HG02840 (cell line): ENCODE measurements around the gene ACSF3.
"Not testable (repeated sequence)": the region's sequence is repeated elsewhere in the genome, so short reads cannot be mapped to it uniquely, and the experiment has no call there.

ENCODE experiments used
- ATAC-seq: cut with Tn5 transposase; IDR thresholded peaks from one replicate; pipeline ENCODE4 v1.9.1; 2021; ENCODE audit warnings: mild to moderate bottlenecking, moderate library complexity, moderate number of reproducible peaks; ENCODE audit not compliant: unreplicated experiment, low FRiP score

ACSF3 gene

DNA sequence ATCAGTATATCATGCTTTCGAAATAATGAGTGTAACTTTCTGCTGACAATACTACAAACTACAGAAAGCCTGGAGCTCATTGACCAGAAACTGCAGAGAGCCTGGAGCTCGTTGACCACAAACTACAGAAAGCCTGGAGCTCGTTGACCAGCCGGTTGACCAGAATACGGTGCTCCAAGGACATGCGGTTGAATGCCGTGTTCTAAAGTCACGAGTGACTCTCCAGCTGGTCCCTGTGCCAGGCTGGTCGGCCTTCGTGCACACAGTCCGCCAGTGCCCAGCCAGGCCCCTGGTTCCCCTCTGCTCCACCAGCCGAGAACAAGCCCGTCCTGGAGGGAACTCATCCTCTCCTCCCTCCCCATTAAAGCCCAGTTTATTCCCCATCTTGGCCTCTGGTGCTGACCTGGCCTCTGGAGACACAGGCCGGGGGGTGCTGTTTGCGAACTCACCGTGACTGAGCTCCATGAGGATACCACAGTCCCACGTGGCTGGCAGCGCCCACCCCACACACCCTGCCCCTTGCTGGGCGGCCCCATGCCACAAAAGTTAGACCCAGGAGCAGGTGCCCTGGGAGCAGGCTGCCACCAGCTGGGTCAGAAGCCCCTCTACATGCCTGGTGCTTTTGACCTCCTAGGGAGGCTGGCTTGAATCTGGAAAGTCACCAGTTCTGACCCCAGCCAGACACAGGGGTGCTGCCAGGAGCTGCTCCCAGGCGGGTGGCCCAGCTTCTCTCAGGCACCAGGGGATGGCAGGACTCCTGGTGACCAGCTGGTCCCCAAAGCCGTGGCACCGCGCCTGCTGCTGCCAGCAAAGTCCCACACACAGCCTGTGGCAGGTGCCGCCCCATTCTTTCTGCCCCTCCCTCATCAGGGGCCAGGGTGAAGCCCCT lies 62.4 kb downstream of the ACSF3 start:
- ATAC-seq: no peak

DNA sequence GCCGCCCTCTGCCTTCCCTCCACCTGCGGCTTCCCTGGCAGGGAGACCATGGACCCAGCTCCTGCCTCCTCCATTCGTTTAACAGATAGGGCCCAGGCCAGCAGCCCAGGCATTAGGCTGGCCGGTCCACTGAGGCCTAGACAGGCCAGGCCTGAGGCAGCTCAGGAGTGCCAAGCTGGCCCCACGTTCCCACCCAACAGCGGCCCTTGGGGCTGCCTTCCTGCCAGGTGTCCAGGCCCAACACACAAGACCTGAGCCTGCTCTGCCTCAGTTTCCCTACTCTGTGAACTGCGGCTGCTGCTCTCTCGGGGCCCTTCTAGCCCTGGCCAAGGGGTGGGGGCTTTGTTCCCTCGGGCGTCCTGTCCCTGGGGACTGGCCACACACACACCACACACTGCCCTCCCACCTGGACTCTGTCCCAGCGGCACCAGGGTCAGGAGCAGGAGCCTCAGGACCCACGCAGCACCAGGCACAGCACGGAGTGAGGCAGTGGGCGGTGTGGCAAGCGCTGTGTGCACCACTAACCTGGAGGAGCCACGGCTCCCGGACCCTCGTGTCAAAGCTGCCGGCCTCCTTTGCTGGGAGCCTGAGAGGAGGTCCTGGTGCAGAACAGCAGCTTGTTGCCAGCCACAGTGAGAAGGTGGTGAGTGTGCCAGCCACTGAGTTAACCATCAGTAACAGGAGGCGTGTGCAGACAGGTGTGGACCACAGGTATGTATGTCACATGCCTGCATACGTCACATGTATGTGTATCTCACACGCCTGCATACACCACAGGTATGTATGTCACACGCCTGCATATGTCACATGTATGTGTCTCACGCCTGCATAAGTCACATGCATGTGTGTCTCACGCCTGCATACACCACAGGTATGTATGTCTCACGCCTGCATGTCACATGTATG lies 63.3 kb downstream of the ACSF3 start:
- no peak for ATAC-seq

DNA sequence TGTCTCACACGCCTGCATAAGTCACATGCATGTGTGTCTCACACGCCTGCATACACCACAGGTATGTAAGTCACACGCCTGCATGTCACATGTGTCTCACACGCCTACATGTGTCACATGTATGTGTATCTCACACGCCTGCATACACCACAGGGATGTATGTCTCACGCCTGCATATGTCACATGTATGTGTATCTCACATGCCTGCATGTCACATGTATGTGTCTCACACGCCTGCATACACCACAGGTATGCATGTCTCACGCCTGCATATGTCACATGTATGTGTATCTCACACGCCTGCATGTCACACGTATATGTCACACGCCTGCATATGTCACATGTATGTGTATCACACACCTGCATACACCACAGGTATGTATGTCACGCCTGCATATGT lies 64.1 kb downstream of the ACSF3 start:
- no peak for ATAC-seq

DNA sequence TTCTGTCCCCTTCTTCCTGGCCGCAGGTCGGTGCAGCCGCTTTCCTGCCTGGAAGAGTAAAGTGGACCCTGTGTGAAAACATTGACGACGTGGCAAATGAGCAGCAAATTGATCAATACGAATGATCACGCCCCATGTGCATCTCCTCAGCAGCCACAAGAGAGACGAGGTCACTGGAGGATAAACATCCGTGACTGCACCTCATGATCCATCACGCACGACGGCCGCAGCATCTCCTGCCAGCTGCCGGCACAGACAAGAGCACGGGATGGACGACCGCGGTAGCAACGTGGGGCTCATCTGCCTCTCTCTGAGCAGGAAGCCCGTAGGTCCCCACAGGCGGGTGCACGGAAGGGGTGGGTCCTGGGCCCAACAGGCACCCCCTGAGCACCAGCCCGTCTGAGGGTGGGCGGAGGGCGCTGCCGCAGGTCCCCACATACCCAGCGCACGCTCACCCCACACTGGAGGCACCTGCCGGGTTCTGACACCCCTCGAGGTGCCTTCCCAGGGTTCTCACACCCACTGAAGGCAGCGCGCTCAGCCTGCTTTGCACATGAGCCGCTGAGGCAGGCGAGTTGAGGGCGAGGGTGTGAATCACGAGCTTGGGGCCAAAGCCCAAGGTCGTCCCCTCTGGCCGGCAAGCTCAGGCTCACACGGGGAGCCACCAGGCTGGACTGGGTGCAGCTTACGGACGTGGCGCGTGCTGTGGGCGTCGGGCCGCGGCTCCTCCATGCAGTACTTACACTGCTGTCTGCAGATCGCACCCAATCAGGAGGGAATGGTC lies 65.6 kb downstream of the ACSF3 start:
- ATAC-seq: no peak

DNA sequence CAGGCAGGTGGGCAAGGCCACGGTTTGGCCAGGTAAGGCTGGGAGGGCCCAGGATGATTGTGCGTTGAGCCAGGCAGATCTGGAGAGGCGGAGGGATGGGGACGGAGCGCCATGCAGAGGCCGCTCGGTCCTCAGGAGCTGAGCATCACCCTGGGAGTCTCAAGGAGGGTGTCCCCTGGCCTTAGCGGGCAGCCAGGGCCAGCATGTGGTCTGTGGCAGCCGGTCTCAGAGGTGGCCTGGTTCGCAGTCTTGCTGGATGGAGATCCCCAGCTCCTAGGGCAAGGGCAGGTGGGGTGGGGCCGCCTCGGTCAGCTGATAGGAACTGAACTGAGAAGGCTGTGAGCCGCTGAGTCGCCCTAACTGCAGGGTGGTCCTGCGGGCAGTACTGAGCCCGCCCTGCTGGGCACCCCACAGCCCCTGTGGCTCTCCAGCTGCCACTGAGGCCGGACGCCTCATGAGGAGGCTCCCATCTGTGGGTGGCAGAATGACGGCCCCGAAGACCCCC lies 66.2 kb downstream of the ACSF3 start:
- ATAC-seq: no peak

DNA sequence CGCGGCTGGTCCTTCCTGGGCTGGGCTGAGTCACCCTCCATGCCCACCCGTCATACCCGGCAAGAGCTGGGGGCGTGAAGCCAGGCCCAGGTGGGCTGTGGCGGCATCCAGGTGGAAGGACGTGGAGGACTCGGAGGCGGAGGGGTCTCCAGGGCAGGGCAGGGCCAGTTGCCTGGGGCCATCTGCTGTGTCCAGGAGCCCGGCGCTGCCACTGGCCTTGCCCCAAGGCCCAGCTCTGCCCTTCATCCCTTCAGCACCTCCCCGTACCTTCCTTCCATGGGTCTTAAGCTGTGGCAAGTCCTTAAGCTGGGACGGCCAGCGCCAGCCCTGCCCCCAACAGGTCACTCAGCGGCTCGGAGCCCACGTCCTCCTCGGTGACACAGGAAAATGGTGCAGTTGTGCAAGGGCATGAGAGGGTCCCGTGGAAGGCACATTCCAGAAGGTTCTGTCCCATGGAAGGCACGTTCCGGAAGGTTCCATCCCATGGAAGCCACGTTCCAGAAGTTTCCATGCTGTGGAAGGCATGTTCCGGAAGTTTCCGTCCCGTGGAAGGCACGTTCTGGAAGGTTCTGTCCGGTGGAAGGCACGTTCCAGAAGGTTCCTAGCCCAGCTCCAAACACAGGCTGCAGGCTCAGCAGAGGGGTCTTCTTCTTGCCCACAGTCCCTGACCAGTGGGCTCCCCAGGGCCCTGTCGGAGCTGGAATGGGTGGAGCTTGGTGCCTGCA lies 67.5 kb downstream of the ACSF3 start:
- no peak for ATAC-seq

DNA sequence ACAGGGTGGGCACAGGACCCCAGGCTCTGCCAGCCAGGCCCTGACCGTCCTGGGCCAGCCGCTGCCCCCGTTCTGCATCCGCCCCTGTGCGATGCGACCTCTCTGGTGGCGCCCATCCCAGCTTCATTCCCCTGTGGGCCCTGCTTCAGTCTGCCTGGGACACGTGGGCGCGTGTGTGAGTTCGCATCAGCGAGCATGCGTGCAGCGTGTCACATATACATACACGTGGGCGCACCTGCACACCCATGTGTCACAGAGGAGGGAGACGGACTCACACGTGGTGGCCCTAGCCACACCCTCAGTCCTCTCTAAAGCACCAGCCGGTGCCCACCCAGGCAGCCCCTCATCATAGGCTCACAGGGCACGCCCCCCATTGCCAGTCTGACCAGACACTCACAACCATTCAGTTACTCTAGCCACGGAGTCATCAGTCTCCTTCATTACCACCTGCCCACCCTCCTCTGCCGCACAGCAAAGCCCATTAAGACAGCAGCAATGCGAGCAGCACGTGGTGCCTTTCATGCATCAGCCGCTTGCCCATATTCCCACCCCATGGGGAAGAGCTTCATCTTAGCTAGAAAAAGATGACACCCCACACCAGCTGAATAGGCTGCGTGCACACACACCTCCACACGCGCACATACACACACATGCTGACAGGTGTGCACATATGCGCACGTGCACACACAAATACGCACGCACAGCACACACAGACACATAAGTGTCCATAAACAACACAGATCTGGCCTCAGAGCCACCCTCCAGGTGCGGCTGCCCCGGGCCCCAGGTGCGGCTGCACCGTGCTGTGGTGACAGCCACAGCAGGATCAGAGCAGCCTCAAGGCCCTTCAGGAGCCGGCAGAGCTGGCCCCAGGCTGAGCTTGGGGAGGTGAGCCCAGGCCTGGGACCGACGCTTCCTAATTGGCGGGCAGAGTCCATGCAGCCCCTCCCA lies 68.4 kb downstream of the ACSF3 start:
- ATAC-seq: no peak

DNA sequence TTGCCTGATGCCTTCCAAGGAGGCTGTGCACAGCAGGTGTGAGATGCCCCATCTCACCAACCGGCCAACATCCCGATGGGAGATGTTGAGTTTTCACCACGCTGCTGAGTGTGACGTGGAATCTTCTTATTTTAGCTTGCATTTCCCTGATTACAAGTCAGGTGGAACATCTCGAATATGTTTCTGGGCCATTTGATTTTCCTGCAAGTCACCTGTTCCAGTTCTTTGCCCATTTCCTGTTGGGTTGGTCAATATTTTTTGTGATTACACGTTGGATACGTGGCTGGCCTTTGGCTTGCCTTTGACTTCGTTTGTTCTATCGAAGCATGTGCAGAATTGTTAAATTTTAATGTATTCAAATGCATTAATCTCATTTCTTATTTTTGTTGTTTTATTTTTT lies 69.6 kb downstream of the ACSF3 start:
- no peak for ATAC-seq

DNA sequence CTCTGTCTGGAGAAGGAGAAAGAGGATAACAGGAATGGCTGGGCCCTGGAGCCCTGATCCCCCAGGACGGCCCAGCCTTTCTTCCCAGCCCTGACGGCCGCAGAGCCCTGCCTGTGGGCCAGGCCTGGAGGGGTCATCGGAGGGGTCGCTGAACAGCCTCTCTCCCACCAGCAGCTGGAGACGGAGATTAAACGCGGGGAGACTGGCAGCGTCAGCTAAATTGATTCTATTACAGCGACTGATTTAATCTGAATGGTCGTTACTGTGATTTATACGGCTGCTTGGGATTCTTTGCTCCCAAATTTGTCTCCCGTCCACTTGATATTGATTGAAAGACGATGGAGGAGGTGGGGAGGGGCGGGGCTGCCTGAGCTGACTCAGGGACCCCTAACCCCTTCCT lies 70.8 kb downstream of the ACSF3 start:
- no peak for ATAC-seq

DNA sequence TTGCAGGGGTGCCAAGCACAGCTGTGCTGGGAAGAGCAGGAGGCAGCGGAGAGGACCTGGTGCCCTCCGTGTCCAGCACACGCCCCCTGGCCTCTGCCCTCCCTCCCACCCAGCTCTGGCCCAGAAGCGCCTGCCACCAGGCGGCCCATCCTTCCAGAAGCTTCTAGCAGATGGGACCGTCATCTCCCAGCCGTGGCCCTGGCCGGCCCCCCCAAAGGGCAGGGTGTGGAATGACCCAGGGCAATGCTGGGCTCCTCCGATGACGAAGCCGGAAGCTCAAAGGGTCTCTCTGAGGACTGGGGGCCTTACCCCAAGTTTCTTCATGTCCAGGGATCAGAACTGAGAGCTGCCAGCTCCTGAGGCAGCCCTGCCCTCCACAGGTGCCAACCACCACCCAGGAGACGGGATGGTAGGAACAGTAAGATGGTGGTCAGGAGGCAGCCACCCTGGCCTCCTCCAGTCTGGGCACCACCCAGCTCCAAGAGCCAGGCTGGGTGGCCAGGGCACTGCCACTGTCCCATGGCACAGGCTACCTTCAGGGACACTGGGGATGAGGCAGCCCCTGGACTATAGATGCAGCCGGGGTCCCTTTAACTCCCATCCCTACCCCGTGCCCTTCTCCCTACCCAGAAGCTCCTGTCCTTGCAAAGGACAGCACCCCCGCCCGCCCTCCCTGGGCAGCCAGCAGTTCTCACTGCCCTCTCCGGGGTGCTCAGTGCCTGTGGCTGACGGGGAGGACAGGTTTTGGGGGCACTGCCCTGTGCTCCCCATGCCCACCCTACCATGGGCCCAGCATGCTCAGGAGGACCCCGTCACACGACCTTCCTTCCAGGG lies 71.4 kb downstream of the ACSF3 start:
- ATAC-seq: no peak

DNA sequence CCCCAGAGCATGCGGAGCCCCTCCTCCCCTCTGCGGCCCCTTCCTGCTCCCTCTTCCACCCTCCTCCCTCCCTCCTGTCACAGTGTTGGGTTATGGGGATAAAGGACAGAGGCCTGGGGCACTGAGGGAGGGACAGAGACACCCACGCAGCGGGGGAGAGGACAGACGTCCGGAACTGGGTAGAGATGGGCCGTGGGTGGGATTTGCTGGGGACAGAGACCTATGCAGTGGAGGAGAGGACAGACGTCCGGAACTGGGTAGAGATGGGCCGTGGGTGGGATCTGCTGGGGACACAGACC lies 72.0 kb downstream of the ACSF3 start:
- not testable (repeated sequence) for ATAC-seq

DNA sequence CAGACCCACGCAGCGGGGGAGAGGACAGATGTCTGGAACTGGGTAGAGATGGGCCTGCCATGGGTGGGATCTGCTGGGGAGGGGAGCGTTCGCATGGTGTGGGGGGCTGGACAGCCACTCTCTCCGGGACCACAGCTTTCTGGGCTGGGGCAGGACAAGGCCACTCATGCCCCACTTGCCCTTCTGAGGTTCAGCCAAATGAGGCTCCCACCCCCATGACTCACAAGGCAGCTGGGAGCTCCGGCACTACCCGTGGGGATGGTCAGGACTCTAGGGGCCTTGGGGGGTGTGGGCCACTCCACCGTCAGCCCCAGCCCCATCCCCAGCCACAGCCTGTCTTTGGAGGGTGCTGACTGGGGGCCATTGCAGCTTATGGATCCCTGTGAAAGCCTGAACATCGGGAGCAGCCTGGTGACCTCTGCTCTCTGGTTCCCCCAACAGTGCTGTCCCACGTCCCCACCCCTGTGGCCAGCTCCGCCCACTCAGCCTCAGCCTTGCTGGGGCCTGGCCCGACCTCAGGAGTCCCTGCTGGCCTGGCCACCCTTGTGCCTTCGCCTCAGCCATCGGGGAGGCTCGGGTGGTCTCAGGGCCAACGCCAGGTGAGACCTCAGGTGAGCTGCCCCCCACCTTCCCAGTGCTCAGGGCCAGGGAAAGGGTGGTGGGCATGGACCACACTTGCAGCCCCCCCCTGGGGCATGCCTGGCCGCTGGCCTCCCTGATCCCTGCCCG lies 73.2 kb downstream of the ACSF3 start:
- ATAC-seq: no peak

DNA sequence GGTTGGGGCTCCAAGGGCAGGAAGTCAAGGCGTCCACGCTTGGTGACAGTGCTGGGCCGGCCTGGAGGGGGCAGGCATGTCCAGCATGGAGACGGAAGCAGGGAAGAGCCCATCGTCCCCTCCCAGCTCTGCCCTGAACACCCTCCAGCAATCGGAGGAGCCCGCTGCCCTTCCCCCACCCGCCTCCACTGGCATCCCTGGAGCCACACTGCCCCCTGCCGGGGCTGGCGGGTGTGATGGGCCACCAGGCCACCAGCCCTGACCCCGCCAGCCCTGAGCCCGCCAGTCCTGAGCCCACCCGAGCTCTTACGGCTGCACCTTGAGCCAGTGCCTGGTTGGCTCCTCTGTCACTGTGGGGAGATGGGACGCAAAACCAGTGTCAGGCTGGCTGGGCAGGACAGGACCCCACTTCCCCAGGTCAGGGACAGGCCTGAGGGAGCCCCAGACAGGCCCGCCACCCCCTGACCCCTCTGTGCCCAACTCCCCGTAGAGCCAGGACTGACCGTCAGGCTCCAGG lies 73.8 kb downstream of the ACSF3 start:
- no peak for ATAC-seq

DNA sequence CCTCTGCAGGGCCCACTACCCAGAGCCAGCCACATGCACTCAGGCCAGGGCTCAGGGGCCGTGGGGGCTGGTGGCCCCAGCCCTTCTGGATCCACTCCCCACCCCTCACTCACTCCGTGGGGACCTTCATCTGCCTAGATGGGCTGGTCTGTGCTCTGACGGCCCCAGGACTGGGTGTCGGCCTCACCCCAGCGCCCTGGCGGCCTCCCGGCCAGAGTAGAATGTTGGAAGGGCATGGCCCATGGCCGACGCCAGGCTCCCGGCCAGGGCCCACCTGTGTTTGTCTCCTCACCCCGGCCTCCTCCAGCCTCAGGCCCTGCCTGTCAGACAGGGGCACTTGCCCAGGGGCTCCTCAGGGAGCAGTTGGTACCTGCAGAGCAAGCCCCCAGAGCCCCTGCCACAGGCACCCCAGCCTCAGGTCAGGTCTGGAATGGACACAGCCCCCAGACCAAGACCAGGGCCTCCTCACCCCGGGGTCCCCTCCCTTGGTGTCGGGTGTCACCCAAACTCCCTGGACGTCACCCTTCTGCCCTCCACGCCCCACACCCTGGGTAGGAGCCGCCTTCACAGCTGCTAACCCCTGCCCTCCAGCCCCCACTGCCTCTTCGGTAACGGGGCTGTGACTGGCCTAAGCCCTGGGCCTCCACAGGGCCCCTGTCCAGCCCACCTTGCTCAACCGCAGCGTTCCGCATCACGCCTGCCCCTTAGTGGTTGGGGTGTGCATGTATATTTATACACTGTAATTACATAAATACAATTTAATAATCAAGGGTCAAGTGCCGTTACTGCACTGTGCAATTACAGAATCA lies 74.9 kb downstream of the ACSF3 start:
- ATAC-seq: no peak

DNA sequence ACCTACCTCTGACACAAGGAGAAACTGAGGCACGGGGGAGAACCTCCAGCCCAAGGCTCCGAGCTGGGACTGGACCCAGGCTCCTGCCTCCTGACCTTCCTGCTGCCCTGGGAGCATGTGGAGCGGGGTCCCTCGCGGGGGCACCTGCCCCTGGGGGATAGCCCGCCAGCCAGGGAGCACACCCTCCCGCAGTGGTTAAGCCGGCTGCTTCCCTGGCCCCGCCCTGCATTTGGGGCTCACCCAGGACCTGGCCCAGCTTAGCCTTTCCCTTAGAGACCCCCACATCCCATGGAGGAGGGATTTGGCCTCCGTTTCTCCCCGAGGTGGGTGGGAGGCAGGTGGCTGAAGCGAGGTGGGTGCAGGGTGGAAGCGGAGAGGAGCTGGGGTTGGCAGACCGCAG lies 76.1 kb downstream of the ACSF3 start:
- ATAC-seq: no peak
